ENCODE measurements around the gene APOBR.

DNA sequence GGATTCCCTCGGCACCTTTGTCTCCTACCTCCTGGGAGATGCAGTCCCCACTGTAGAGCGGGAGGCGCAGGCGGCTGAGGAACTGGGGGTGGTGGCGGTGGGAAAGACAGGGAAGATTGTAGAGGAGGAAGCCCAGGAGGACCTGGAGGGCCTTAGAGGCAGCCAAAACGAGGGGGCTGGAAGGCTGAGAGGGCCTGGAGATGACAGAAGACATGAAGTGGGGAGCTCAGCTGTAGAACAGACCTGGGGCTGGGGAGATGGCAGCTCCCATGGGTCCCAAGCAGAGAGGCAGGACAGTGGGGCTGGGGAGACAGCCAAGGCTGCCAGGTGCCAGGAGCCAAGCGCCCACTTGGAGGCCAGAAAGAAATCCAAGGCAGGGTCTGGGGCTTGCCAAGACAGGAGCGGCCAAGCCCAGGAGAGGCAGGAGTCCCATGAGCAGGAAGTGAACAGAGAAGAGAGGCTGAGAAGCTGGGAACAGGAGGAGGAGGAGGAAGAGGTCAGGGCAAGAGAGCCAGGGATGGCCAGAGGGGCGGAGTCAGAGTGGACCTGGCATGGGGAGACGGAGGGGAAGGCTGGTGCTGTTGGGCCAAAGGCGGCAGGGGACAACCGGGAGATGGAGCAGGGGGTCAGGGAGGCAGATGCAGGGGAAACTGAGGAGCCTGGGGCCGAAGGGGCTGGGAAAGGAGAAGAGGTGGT, 803 bp downstream of the APOBR start:
- TF ChIP-seq EZH2 (optimal IDR thresholded peaks at IDR 0.05; ENCODE audit: low read depth, low read length): no peak
- TF ChIP-seq, protein P1, sequence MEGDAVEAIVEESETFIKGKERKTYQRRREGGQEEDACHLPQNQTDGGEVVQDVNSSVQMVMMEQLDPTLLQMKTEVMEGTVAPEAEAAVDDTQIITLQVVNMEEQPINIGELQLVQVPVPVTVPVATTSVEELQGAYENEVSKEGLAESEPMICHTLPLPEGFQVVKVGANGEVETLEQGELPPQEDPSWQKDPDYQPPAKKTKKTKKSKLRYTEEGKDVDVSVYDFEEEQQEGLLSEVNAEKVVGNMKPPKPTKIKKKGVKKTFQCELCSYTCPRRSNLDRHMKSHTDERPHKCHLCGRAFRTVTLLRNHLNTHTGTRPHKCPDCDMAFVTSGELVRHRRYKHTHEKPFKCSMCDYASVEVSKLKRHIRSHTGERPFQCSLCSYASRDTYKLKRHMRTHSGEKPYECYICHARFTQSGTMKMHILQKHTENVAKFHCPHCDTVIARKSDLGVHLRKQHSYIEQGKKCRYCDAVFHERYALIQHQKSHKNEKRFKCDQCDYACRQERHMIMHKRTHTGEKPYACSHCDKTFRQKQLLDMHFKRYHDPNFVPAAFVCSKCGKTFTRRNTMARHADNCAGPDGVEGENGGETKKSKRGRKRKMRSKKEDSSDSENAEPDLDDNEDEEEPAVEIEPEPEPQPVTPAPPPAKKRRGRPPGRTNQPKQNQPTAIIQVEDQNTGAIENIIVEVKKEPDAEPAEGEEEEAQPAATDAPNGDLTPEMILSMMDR (IDR thresholded peaks at IDR 0.05; ENCODE audit: low read length): no peak
- no peak for TF ChIP-seq EZH2phosphoT487 (IDR thresholded peaks at IDR 0.05; ENCODE audit: low read length)
